BE2C (cell line): ENCODE results near the gene ZNF354C.

Experiments
- DNase-seq: peaks from one replicate; pipeline ENCODE4 v3.0.0-alpha.2; 2020
- H3K27me3 ChIP-seq: fragments of 250-450 bp; sonication (Bioruptor Pico); 2 replicates; pipeline ENCODE4 v1.5.1; 2020; ENCODE audit warnings: mild to moderate bottlenecking
- H3K36me3 ChIP-seq: fragments of 250-450 bp; sonication (Bioruptor Pico); 2 replicates; pipeline ENCODE4 v1.5.1; 2020; ENCODE audit warnings: mild to moderate bottlenecking
- H3K4me1 ChIP-seq: fragments of 250-450 bp; sonication (Bioruptor Pico); 2 replicates; pipeline ENCODE4 v1.5.1; 2020
- H3K4me3 ChIP-seq: 2 replicates; pipeline ENCODE4 v1.5.1; 2011; ENCODE audit warnings: low read depth, low read length
- H3K9me3 ChIP-seq: fragments of 250-450 bp; sonication (Bioruptor Pico); 2 replicates; pipeline ENCODE4 v1.5.1; 2020
- CTCF ChIP-seq: IDR thresholded peaks from 2 replicates; pipeline ENCODE4 v1.5.1; 2012; ENCODE audit warnings: mild to moderate bottlenecking, low read depth, low read length

ZNF354C gene

GRCh38 chr5:179054036-179054785 is 6.0 kb upstream of the ZNF354C start:
- H3K36me3 ChIP-seq: no peaks in the 10 kb centered on the region
- no peaks in the 10 kb centered on the region for H3K4me1 ChIP-seq
- no peak for DNase-seq
- H3K27me3 ChIP-seq: no peaks in the 10 kb centered on the region
- TF ChIP-seq CTCF: no peak
- peaks cover 3% of the 10 kb centered on the region for H3K9me3 ChIP-seq
- no peak overlapping the region for H3K4me3 ChIP-seq

DNA sequence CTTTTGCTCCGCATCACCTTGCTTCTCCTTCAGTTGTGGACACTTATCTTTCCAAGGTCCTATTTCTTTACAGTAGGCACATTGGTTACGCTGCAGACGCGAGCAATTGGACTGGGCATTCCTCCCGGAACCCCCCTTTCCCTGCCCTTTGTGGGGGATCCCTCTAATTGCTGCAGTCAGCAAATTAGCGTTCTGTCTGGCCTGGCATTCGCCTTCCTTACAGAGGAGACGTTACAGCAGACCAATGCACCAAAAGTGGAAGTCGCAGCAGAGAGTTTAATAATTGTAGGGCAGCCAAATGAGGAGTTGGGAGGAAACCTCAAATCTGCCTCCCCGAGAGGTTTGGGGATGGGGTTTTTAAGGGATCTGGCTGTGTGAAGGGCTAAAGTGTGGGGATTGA is 5.3 kb upstream of the ZNF354C start:
- no peak for TF ChIP-seq CTCF
- DNase-seq: no peak
- H3K36me3 ChIP-seq: no peaks in the 10 kb centered on the region

DNA sequence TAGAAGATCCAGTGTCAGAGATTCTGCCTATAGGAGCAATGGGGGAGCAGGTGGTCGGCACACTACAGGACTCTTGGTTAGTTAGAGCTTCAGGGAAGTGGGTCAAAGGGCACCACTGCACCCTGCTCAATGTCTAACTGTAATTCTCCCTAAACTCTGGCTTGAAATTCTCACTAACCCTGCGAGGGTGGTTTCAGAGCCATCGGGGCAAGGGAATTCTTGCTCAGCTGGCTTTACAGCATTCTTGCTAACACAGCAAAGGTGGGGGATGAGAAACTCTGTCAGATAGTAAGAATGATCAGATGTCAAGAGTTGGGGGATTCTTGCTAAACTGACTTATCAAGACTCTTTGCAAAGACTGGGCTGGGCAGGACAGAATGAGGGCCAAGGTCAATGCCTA is 4.7 kb upstream of the ZNF354C start:
- no peaks in the 10 kb centered on the region for H3K27me3 ChIP-seq
- DNase-seq: no peak
- no peaks in the 10 kb centered on the region for H3K4me1 ChIP-seq
- no peak overlapping the region for H3K4me3 ChIP-seq
- no peak for TF ChIP-seq CTCF
- no peaks in the 10 kb centered on the region for H3K36me3 ChIP-seq
- H3K9me3 ChIP-seq: peaks cover 10% of the 10 kb centered on the region

More for the DNA sequence above, 5.3 kb upstream of the ZNF354C start:
- Histone ChIP-seq H3K4me1 (no peaks in the 10 kb centered on the region), H3K9me3 (peaks cover 10% of the 10 kb centered on the region), H3K4me3 (no peak overlapping the region), H3K27me3 (no peaks in the 10 kb centered on the region)

DNA sequence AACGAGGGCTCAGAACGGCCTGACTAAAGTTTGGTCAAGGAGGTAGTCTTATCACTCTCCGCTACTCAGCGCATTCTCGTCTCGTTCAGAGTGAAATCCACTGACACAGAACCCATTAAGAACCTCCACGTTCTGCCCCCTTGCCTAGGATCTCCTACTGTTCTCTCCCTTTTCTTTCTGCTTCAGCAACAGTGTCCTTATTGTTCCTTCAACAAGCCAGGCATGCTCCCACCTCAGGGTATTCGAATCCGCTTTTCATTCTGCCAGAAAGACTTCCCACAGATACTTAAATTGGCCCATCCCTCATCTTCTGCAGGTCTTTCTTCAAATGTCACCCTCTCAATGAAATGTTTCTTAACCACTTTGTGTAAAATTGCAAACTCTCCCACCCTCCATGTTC is 4.3 kb upstream of the ZNF354C start:
- no peak for TF ChIP-seq CTCF
- DNase-seq: no peak
- no peak overlapping the region for H3K4me3 ChIP-seq
- peaks cover 10% of the 10 kb centered on the region for H3K9me3 ChIP-seq
- no peaks in the 10 kb centered on the region for H3K4me1 ChIP-seq
- H3K27me3 ChIP-seq: no peaks in the 10 kb centered on the region
- no peaks in the 10 kb centered on the region for H3K36me3 ChIP-seq

GRCh38 chr5:179061025-179061424 is 852 bp downstream of the ZNF354C start:
- DNase-seq: no peak
- Histone ChIP-seq H3K27me3 (no peaks in the 10 kb centered on the region), H3K4me3 (peak overlapping the region; percentile 71), H3K4me1 (no peaks in the 10 kb centered on the region), H3K9me3 (peaks cover 13% of the 10 kb centered on the region), H3K36me3 (peaks cover 24% of the 10 kb centered on the region)
- no peak for TF ChIP-seq CTCF

DNA sequence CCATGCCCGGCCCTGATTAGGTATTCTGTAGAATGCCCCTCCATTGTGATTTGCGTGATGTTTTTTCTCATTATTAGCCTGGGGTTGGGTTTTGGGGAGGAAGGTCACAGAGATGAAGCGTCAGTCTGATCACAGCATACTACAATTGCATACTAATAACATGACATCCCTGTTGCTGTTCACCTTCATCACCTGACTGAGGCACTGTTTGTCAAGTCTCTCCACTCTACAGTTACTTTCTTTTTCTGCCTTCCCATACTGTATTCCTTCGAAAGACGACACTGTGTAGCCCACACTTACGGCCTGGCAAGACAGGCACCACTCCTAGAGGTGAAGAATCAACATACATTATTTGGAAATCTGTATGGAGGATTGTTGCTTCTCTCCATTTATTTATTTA is 5.5 kb downstream of the ZNF354C start:
- no peak for DNase-seq
- Histone ChIP-seq H3K4me3 (no peak overlapping the region), H3K9me3 (peaks cover 6% of the 10 kb centered on the region), H3K36me3 (peaks cover 39% of the 10 kb centered on the region), H3K27me3 (no peaks in the 10 kb centered on the region), H3K4me1 (no peaks in the 10 kb centered on the region)
- TF ChIP-seq CTCF: no peak
